ENCODE measurements around the gene SF3B4. TPM values are rescaled to one million over a fixed set of nuclear protein-coding genes. Genes with fewer than 3 reads are reported as not detected.

Gene SF3B4
- total and polyA plus RNA-seq, 4 donors: 19.6 to 48.1 (median 37.7) TPM

DNA sequence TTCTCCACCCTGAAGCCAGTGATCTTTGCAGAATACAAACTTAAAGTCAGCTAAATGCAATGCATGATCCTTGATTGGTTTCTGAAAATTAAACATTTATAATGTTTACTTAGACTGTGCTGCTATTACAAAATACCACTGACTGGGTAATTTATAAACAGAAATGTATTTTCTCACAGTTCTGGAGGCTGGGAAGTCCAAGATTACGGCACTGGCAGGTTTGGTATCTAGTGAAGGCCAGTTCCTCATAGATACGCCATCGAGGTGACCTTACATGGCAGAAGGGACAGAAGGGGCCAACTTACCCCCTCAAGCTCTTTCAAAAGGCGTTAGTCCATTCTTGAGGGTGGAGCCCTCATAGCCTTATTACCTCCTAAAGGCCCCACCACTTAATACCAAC is 31.0 kb downstream of the SF3B4 start:
- H3K9me3 ChIP-seq (ENCODE audit: control insufficient read depth in 4 of 4, insufficient read depth in 3 of 4, low read length in 3 of 4): no peaks in the 10 kb centered on the region
- TF ChIP-seq, protein P1, sequence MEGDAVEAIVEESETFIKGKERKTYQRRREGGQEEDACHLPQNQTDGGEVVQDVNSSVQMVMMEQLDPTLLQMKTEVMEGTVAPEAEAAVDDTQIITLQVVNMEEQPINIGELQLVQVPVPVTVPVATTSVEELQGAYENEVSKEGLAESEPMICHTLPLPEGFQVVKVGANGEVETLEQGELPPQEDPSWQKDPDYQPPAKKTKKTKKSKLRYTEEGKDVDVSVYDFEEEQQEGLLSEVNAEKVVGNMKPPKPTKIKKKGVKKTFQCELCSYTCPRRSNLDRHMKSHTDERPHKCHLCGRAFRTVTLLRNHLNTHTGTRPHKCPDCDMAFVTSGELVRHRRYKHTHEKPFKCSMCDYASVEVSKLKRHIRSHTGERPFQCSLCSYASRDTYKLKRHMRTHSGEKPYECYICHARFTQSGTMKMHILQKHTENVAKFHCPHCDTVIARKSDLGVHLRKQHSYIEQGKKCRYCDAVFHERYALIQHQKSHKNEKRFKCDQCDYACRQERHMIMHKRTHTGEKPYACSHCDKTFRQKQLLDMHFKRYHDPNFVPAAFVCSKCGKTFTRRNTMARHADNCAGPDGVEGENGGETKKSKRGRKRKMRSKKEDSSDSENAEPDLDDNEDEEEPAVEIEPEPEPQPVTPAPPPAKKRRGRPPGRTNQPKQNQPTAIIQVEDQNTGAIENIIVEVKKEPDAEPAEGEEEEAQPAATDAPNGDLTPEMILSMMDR (IDR thresholded peaks at IDR 0.05; ENCODE audit: control extremely low read depth, extremely low read depth): no peak
- 84 to 91% methylated on average over 4 of the region's 4 CpGs for WGBS, 2 donors
- no peak for DNase-seq
- H3K27ac ChIP-seq (ENCODE audit: low read depth in 1 of 2, low read length in 1 of 2): no peak overlapping the region
- H3K27me3 ChIP-seq (ENCODE audit: control insufficient read depth in 3 of 3, insufficient read depth in 3 of 3, low read length in 2 of 3): no peaks in the 10 kb centered on the region
- no peak overlapping the region for H3K4me3 ChIP-seq
- no peak for ATAC-seq (ENCODE audit: insufficient read depth, low FRiP score)
- H3K4me1 ChIP-seq (ENCODE audit: control insufficient read depth in 5 of 5, insufficient read depth in 5 of 5, low read length in 5 of 5): peaks cover 0 to 9% (median 3%) of the 10 kb centered on the region in 5 donors
- H3K36me3 ChIP-seq (ENCODE audit: control insufficient read depth in 4 of 4, insufficient read depth in 4 of 4, low read length in 4 of 4): no peaks in the 10 kb centered on the region
- no peak overlapping the region for H3K9ac ChIP-seq (ENCODE audit: insufficient read depth in 1 of 2, low read length in 2 of 2)

DNA sequence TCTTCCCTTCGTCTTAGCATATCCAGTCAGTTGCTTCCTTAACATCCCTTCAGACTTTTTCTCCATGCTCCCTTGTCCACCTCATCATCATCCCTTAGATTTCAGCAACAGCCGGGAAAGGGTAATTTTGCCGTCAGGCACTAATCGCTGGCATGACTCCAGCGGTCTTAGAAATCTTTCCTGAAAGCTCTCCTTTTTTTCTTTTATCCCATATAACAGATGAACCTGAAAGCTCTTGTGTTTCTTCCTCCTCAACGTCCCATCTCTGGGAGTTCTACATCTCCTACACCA is 38.7 kb downstream of the SF3B4 start:
- Histone ChIP-seq H3K4me1 (ENCODE audit: control insufficient read depth in 5 of 5, insufficient read depth in 5 of 5, low read length in 5 of 5) (peaks cover 0 to 22% (median 8%) of the 10 kb centered on the region in 5 donors), H3K9ac (ENCODE audit: insufficient read depth in 1 of 2, low read length in 2 of 2) (peak overlapping the region; percentile 70 to 99), H3K27me3 (ENCODE audit: control insufficient read depth in 3 of 3, insufficient read depth in 3 of 3, low read length in 2 of 3) (no peaks in the 10 kb centered on the region), H3K4me3 (no peak overlapping the region), H3K9me3 (ENCODE audit: control insufficient read depth in 4 of 4, insufficient read depth in 3 of 4, low read length in 3 of 4) (no peaks in the 10 kb centered on the region), H3K27ac (ENCODE audit: low read depth in 1 of 2, low read length in 1 of 2) (peak overlapping the region; percentile 94 to 98), H3K36me3 (ENCODE audit: control insufficient read depth in 4 of 4, insufficient read depth in 4 of 4, low read length in 4 of 4) (peaks cover 0 to 5% (median 0%) of the 10 kb centered on the region in 4 donors)
- DNase-seq (peak; percentile 72 to 82 (median 82)), ATAC-seq (ENCODE audit: insufficient read depth, low FRiP score) (no peak)
- 25 to 40% methylated on average over 6 of the region's 6 CpGs for WGBS, 2 donors
- TF ChIP-seq, protein P1 (IDR thresholded peaks at IDR 0.05; ENCODE audit: control extremely low read depth, extremely low read depth): no peak

DNA sequence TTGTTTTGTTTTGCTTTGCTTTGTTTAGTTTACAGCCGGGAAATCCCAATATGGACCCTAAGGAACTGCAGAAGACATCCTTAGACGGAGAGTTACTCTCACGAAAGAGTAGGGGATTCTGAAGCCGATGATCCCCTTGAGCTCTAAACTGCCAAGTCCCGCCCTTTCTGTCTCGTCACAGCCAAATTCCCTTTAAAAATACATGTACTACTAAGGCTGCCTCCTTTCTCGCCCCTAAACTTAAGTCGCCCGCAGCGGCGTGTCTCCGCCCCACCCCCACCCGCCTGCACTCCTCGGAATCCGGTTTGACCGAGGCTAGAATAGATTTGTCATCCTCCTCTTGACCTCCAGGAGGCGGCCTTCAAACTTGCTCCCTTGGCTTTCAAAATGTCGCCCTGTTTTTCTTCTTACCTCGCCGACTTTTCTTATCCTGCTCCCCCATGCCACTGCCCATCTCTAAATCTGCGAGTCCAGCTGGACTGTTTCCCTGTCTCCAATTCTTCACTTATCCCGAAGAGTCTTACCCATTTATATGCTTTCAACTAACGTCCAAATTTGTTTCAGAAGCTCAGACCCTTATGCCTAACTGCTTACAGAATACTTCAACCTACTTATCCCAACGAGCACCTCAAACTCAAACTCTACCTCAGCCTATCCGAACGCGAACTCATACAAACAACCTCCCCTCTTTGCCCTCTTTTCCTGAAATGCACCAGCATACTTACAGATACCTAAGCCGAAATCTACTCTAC is 39.2 kb downstream of the SF3B4 start:
- TF ChIP-seq, protein P1 (IDR thresholded peaks at IDR 0.05; ENCODE audit: control extremely low read depth, extremely low read depth): peak; percentile 10

More for the DNA sequence above, 39.2 kb downstream of the SF3B4 start:
- no peaks in the 10 kb centered on the region for H3K27me3 ChIP-seq (ENCODE audit: control insufficient read depth in 3 of 3, insufficient read depth in 3 of 3, low read length in 2 of 3)
- 3 to 5% methylated on average over 28 of the region's 28 CpGs for WGBS, 2 donors
- peaks cover 0 to 26% (median 12%) of the 10 kb centered on the region in 5 donors for H3K4me1 ChIP-seq (ENCODE audit: control insufficient read depth in 5 of 5, insufficient read depth in 5 of 5, low read length in 5 of 5)
- ATAC-seq (ENCODE audit: insufficient read depth, low FRiP score) (peak; percentile 42), DNase-seq (peak in 2 of 3 donors; percentile 91 to 95)
- H3K4me3 ChIP-seq: no peak overlapping the region
- H3K27ac ChIP-seq (ENCODE audit: low read depth in 1 of 2, low read length in 1 of 2): peak overlapping the region; percentile 94 to 98
- no peaks in the 10 kb centered on the region for H3K9me3 ChIP-seq (ENCODE audit: control insufficient read depth in 4 of 4, insufficient read depth in 3 of 4, low read length in 3 of 4)
- H3K36me3 ChIP-seq (ENCODE audit: control insufficient read depth in 4 of 4, insufficient read depth in 4 of 4, low read length in 4 of 4): peaks cover 0 to 5% (median 0%) of the 10 kb centered on the region in 4 donors
- H3K9ac ChIP-seq (ENCODE audit: insufficient read depth in 1 of 2, low read length in 2 of 2): peak overlapping the region; percentile 70 to 99
